ENCODE measurements around the gene PTPRU.

DNA sequence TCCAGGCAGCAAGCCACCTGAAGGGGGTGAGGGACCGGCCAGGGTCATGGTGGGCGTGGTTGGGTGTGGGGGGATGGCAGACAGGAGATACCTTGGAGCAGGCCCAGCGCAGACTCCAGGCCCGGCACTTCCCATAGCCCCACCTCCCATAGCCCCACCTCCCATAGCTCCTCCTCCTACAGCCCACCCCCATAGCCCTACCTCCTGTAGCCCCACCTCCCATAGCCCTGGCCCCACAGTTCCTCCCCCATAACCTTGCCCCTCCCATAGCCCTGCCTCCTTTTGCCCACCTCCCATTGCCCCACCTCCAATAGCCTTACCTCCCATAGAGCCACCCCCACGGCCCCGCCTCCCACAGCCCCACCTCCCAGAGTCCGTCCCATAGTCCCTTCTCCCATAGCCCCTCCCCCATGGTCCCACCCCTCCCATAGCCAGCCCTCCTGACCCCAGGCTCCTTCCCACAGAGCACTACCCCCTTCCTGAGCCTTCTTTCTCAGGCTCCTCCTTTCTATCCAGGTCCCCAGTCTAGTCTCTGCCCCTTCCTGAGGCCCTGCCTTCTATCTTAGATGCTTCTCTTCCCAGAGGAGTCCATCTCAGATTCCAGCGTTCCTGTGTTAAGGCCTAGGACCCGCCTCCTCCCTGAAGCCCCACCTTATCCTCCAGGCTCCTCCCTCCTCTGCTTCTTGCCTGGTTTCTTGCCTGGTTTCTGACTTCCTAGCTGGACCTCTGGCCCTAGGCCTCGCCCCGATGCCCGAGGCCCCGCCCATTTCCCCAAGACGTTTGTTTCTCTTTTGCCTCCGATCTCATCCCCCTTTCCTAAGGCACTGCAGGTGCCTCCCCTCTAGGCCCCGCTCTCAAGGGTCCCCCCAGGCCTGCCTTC, 46.8 kb downstream of the PTPRU start:
- TF ChIP-seq CREB1 (IDR thresholded peaks at IDR 0.05) (no peak), SP1 (IDR thresholded peaks at IDR 0.05; ENCODE audit: low read depth, low read length) (peak; percentile 76), EZH2 (IDR thresholded peaks at IDR 0.05; ENCODE audit: low read depth, low read length, severe bottlenecking) (no peak), CBX5 (IDR thresholded peaks at IDR 0.05; ENCODE audit: low read depth, low read length) (no peak)
- TF ChIP-seq, protein P1, sequence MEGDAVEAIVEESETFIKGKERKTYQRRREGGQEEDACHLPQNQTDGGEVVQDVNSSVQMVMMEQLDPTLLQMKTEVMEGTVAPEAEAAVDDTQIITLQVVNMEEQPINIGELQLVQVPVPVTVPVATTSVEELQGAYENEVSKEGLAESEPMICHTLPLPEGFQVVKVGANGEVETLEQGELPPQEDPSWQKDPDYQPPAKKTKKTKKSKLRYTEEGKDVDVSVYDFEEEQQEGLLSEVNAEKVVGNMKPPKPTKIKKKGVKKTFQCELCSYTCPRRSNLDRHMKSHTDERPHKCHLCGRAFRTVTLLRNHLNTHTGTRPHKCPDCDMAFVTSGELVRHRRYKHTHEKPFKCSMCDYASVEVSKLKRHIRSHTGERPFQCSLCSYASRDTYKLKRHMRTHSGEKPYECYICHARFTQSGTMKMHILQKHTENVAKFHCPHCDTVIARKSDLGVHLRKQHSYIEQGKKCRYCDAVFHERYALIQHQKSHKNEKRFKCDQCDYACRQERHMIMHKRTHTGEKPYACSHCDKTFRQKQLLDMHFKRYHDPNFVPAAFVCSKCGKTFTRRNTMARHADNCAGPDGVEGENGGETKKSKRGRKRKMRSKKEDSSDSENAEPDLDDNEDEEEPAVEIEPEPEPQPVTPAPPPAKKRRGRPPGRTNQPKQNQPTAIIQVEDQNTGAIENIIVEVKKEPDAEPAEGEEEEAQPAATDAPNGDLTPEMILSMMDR (IDR thresholded peaks at IDR 0.05; ENCODE audit: control extremely low read depth in 1 of 3, insufficient read depth in 1 of 3, low read depth in 1 of 3, low read length in 3 of 3): peak in 1 of 3 experiments; percentile 12; a peak in 1 of 4 replicates

Data from H1 (cell line).